ENCODE measurements around the gene IGFBP7.

DNA sequence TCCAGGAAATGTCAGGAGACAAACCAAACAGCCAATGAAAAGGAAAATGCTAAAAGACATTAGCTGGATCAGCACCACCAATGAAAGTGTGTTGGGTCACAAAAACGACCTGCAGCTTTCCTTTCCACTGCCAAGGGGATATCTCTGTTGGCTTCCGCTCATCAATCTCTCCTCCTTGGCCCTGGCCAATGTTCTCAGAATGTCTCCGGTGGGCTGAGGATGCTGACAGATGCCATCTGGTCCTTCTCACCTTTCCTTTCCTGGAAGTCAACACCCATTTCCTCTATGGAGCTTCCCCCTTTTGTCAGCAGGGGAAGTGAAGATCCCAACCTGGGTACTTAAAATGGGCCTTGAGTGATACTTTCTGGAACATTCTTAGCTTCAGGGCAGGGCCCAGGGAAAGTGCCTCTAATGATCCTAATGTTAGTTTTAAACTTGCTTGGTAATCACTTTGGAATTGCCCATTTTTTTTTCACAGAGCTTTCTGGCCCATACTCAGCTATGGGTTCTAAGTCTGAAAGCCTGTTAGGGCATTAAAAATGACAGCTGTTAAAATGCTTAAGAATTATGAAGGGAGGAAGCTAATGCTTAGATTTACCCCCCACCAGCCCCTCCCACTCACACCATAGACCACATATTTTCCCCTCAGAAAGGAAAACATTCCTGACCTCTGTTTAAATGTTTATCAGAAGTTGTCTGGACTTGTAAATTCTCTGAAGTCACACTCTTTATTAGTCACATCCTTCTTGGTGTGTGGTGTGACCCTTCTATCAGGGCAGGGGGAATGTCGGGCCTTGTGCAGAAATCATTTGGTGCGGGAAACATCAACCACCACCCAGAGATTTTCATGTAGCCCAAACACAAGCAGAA, 29.2 kb downstream of the IGFBP7 start:
- TF ChIP-seq, protein P1, sequence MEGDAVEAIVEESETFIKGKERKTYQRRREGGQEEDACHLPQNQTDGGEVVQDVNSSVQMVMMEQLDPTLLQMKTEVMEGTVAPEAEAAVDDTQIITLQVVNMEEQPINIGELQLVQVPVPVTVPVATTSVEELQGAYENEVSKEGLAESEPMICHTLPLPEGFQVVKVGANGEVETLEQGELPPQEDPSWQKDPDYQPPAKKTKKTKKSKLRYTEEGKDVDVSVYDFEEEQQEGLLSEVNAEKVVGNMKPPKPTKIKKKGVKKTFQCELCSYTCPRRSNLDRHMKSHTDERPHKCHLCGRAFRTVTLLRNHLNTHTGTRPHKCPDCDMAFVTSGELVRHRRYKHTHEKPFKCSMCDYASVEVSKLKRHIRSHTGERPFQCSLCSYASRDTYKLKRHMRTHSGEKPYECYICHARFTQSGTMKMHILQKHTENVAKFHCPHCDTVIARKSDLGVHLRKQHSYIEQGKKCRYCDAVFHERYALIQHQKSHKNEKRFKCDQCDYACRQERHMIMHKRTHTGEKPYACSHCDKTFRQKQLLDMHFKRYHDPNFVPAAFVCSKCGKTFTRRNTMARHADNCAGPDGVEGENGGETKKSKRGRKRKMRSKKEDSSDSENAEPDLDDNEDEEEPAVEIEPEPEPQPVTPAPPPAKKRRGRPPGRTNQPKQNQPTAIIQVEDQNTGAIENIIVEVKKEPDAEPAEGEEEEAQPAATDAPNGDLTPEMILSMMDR (IDR thresholded peaks at IDR 0.05) = no peak
- TF ChIP-seq POLR2A (IDR thresholded peaks at IDR 0.05) = no peak

Data from adrenal gland (tissue), 5 donors.